GM13977 (cell line): ENCODE data around the gene PADI1.
A peak's percentile ranks its signal among the peaks of the same experiment; 100 is the strongest.

ENCODE experiments used
- DNase-seq: peaks from one replicate; pipeline ENCODE4 v3.0.0; 2012; ENCODE audit warnings: low spot score
- in situ Hi-C: fragments of 300-500 bp; cut with MboI; formaldehyde crosslinking; loops from one replicate; pipeline ENCODE4 v1.12.0; 2022; ENCODE audit warnings: low sequenced_read_pairs, low pct_unique_long_range_greater_than_20kb, mixed read lengths, inconsistent platforms; ENCODE audit not compliant: unreplicated experiment
- TF ChIP-seq, protein P1 (sequence below): IDR thresholded peaks from 2 replicates; pipeline ENCODE4 v1.5.1; 2012; ENCODE audit warnings: mild to moderate bottlenecking, control low read depth; ENCODE audit not compliant: insufficient read depth; ENCODE audit errors: extremely low read depth, missing control alignments

PADI1 gene

DNA sequence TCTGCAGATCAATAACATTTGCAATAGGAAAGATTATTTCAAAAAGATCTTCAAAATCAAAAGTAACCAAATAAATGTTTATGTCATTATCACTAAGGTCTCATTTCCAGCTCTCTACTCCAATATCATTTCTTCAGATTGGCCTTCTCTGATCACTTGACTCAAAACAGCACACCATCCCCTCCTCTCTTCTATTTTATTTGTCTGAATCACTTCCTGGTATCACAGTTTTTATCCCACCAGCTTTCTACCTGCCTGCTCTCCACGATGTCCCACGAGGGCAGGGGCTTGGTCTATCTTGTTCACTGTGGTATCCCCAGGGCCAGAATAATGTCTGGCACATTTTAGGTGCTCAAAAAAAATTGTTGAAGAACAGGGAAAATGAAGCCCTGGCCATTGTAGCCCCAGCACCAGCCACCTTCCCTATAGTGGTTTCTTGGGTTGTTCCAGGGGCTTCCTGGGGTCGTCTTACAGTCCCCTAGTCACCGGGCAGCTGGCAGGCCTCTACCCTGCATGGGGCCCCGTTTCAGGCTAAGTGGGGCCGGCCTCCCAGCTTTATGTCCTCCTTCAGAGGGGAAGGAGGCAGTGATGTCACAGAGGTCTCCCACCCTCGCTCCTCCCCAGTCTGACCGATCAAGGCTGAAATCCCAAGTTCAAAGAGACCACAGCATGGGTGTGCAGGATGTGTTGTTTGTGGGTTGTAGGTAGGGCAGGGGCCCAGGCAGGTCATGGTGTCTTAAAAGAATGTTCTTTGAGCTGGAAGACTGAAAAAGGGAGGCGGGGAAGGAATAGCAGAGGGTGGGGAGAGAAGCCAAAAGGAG lies 3.5 kb upstream of the PADI1 start:
- TF ChIP-seq, protein P1, sequence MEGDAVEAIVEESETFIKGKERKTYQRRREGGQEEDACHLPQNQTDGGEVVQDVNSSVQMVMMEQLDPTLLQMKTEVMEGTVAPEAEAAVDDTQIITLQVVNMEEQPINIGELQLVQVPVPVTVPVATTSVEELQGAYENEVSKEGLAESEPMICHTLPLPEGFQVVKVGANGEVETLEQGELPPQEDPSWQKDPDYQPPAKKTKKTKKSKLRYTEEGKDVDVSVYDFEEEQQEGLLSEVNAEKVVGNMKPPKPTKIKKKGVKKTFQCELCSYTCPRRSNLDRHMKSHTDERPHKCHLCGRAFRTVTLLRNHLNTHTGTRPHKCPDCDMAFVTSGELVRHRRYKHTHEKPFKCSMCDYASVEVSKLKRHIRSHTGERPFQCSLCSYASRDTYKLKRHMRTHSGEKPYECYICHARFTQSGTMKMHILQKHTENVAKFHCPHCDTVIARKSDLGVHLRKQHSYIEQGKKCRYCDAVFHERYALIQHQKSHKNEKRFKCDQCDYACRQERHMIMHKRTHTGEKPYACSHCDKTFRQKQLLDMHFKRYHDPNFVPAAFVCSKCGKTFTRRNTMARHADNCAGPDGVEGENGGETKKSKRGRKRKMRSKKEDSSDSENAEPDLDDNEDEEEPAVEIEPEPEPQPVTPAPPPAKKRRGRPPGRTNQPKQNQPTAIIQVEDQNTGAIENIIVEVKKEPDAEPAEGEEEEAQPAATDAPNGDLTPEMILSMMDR, result no peak
- in situ Hi-C loops, result no loop called here
- no peak for DNase-seq

- in situ Hi-C loops, result no loop called here
- TF ChIP-seq, protein P1, result no peak
Measured at GRCh38 chr1:17205652-17206051, 724 bp downstream of the PADI1 start.

GRCh38 chr1:17206196-17206595 lies 1.3 kb downstream of the PADI1 start:
- DNase-seq, result no peak
- TF ChIP-seq, protein P1, result no peak
- in situ Hi-C loops, result no loop called here

More at GRCh38 chr1:17205652-17206051, 724 bp downstream of the PADI1 start:
- DNase-seq, result no peak

GRCh38 chr1:17207046-17207445 lies 2.1 kb downstream of the PADI1 start:
- TF ChIP-seq, protein P1, result no peak
- in situ Hi-C loops, result no loop called here
- peak; percentile 62 for DNase-seq

- in situ Hi-C loops, result no loop called here
- TF ChIP-seq, protein P1, result no peak
- DNase-seq, result no peak
Measured at GRCh38 chr1:17207540-17207939, 2.6 kb downstream of the PADI1 start.

DNA sequence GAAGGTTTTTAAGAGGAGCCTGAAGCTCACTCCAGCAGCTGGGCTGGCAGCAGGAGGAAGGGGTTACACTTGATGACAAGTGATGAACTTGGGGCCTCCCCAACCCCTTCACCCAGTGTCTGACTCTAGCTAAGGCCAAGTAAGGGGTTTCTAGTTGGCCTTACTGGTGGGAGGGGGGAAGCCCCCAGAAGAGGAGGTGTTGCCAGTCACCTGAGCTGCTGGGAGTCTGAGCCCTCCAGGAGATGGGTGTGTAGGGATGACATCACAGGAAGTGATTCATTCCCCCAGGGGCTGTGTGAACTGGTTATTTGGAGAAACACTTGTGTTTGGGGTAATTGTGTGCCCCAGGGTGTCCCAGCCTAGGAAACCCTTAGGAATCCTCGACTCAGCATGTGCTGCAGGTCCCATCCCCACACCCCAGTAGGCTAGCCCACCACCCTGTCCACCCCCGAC lies 3.1 kb downstream of the PADI1 start:
- TF ChIP-seq, protein P1, result no peak
- in situ Hi-C loops, result no loop called here
- DNase-seq, result peak; percentile 84
